SH-SY5Y (cell line): ENCODE data around the gene OR2T2.
"Not testable (repeated sequence)": the region's sequence is repeated elsewhere in the genome, so short reads cannot be mapped to it uniquely, and the experiment has no call there.

Source experiments
- GATA2 ChIP-seq: IDR thresholded peaks from 2 replicates; pipeline ENCODE4 v1.6.1; 2011; ENCODE audit warnings: mild to moderate bottlenecking, low read depth, low read length
- GATA3 ChIP-seq: IDR thresholded peaks from 2 replicates; pipeline ENCODE4 v1.6.1; 2011; ENCODE audit warnings: low read depth, mild to moderate bottlenecking, low read length, moderate library complexity

OR2T2 gene, protein sequence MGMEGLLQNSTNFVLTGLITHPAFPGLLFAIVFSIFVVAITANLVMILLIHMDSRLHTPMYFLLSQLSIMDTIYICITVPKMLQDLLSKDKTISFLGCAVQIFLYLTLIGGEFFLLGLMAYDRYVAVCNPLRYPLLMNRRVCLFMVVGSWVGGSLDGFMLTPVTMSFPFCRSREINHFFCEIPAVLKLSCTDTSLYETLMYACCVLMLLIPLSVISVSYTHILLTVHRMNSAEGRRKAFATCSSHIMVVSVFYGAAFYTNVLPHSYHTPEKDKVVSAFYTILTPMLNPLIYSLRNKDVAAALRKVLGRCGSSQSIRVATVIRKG

DNA sequence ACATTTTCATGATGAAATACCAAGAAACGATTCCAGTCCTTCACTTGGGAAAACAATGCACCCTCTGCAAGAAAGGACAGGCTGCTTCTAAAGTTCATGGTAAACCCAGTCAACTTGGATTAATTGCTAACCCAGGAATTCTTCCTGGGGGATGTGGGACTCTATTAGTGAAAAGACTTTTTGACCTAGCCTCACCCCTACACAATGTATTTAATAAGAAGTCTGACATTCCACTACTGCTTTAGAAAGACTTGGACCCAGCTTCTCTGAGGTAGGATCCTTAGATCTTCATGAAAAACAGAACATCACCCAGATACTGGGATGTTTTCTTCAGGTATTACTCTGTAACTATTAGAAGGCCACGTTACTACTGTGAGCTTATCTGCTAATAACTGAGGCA, at the start of gene OR2T2:
OR2T2 (plus strand) TSS at position 239 of the 400 bp plus-strand sequence. CDS start 7,161 bp downstream, outside the sequence.
- TF ChIP-seq GATA2, GATA3: not testable (repeated sequence)

DNA sequence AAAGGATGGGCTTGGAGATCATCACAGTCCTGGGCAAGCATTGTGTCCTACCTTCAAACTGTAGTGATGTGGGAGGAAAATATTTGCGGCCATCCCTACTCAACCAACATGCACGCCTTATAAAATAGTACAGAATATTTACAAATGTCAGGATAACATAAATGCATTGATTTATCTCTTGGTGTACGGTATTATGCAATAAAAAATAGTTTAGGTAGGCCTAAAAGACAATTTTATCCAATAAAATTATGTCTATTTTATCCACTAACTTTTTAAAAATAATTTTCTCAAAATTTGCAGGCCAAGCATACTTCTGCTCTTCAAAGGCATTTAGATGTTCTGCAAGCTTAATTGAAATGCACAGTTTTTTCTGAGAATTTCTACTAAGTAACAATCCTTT, 42.7 kb upstream of the OR2T2 start, which contains the start of gene OR2T1:
OR2T1 (plus strand) TSS at position 301 of the 400 bp plus-strand sequence. CDS start 3,100 bp downstream, outside the sequence.
- TF ChIP-seq GATA2: no peak
- no peak for TF ChIP-seq GATA3

DNA sequence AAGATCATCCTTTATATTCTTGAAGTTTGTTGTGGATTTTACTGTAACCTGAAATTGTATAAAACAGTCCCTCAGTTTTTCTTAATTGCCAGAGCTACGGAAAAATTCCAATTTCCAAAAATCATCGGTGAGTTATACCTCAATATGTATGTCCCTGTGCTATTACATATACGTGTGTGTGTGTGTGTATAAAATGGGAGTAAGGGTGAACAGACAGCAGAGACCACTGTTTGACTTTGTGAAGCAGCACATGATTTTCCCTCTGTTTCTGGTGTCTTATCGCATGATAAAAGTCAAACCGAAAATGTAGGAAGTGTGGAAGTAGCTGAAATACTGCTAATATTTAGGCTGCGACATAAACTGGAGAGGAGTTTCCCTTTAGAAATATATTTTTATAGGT, 41.4 kb upstream of the OR2T2 start:
- no peak for TF ChIP-seq GATA2
- TF ChIP-seq GATA3: no peak

DNA sequence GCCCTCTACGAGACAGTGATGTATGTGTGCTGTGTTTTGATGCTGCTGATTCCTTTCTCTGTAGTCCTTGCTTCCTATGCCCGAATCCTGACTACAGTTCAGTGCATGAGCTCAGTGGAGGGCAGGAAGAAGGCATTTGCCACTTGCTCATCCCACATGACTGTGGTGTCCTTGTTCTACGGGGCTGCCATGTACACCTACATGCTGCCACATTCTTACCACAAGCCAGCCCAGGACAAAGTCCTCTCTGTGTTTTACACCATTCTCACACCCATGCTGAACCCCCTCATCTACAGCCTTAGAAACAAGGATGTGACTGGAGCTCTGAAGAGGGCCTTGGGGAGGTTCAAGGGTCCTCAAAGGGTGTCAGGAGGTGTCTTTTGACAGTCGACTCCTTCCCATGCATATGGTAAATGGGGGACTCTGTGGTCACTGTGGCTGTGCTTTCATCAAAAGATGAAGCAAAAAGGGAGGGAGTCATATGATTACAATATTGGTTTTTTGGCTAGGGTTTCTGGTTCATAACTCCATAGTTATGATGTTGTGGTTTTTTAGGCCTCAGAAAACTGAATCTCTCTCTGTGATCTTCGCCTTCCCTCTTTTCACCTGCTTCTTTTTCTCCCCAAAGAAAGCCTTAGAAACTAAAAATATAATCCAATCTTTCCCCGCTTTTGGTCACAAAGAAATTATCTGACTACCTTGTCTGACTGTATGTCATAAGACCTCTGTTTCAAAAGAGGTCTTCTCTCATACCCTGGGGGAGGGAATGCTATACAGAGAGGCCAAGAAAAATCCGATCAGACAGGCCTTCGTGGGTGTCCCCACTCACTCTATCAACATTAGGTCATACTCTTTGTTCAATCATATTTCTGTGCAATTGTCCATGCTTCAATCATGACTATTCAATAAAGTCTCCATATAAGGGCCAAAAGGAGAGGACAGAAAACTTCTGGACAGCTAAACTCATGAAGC, 38.4 kb upstream of the OR2T2 start:
- TF ChIP-seq GATA2 (no peak), GATA3 (no peak)

DNA sequence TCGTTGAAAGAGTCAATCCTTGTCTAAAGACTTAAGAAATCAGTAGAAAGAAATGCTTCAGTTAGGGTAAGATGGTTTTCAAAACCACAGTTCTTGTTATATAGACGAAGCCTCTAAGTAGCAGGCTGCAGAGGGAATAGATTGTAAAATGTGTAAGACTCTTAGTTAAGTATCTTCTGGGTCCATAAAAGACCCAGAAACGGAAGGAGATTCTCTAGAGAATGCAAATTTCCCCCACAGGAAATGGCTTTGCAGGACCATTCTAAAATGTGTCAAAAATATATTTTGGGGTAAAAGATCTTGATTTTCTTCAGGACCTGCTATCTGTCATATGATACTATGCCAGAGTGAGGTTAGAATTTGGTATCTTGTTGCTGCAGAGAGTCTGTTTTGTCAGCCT, 29.2 kb upstream of the OR2T2 start:
- TF ChIP-seq GATA2 (no peak), GATA3 (no peak)

DNA sequence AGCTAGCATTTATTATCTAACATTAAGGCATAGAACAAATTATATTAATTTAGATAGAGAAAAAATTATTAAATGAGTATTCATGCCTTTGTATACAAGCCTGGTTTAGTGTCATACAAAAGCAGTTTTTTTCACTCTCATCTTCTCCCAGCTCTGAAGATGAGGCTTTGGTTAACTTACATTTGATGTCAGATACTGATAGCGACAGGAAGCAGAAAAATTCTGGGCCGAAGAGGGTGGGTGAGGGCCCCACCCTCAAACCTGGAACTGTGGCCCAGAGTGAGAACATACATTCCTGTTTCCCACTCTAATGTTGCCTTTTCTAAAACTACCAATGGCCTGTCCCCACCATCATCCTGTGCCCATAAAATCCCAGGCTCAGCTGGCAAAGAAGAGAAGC, 27.6 kb upstream of the OR2T2 start:
- no peak for TF ChIP-seq GATA2
- TF ChIP-seq GATA3: no peak

- TF ChIP-seq GATA3 (no peak), GATA2 (no peak)
Measured at GRCh38 chr1:248421384-248421783, 24.1 kb upstream of the OR2T2 start.

- TF ChIP-seq GATA2 (no peak), GATA3 (no peak)
Measured at GRCh38 chr1:248471154-248471553, 25.7 kb downstream of the OR2T2 start.

DNA sequence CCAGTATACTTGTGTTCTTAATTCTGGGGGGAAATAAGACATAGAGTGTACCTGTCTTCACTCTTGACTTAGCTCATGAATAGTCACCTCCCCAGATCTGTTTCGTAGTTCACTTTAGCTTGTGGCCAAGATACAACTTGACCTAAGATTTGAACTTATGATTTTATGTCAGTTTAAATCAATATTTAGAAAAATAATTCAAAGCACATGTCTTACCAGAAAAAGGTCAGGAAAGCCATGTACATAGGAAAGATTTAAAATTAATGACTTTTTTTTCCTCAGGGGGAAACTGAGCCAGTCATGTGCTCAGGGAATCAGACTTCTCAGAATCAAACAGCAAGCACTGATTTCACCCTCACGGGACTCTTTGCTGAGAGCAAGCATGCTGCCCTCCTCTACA, 27.6 kb downstream of the OR2T2 start, which contains the start of gene OR2T3:
OR2T3 (plus strand) TSS at position 301 of the 400 bp plus-strand sequence; CDS start at position 301, 0 bp downstream.
- not testable (repeated sequence) for TF ChIP-seq GATA3, GATA2

DNA sequence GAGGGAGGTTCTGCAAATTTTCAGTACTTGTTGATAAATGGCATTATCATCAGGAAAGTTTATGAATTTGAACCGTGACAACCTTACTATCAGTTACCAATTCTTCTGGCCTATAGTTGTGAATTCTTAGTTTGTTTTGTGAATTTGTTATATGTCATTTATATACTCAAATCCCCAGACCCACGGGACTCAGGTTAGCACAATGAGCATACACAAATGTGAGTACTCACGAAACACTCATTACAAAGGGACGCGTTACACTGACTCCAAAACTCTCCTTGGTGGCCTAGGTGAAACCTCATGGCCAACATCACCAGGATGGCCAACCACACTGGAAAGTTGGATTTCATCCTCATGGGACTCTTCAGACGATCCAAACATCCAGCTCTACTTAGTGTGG, 42.9 kb downstream of the OR2T2 start, which contains the start of gene OR2T5:
OR2T5 (plus strand) TSS at position 301 of the 400 bp plus-strand sequence; CDS start at position 301, 0 bp downstream.
- TF ChIP-seq GATA2, GATA3: not testable (repeated sequence)
